B cell (primary cell): ENCODE data around the gene MPC2.

ENCODE experiments used
- CTCF ChIP-seq: fragments of 200-600 bp; IDR thresholded peaks from one replicate; pipeline ENCODE4 v1.8.0; 2022; ENCODE audit warnings: antibody characterized with exemption, mild to moderate bottlenecking
- EZH2 ChIP-seq: IDR thresholded peaks from 2 replicates; pipeline ENCODE4 v1.6.1; 2012; ENCODE audit warnings: borderline replicate concordance, low read depth, mild to moderate bottlenecking, moderate library complexity, low read length; ENCODE audit not compliant: insufficient read depth, poor library complexity, severe bottlenecking

- TF ChIP-seq CTCF (no peak), EZH2 (no peak)
Measured at GRCh38 chr1:167968569-167968968, 31.7 kb upstream of the MPC2 start.
